ENCODE data around the gene POC1B.

Gene POC1B

GRCh38 chr12:89384807-89385206, 141.0 kb downstream of the POC1B start:
- Histone ChIP-seq H3K36me3 (ENCODE audit: insufficient read depth, low read depth, low read length) (no peaks in the 10 kb centered on the region), H3K27me3 (ENCODE audit: insufficient read depth, low read length) (no peaks in the 10 kb centered on the region), H3K27ac (ENCODE audit: low read length) (no peak overlapping the region), H3K9ac (ENCODE audit: low read depth, low read length) (peak overlapping the region; percentile 36; the same call in 1 of the 2 replicates), H3K9me3 (ENCODE audit: insufficient read depth, low read depth, low read length) (no peaks in the 10 kb centered on the region), H3K4me3 (ENCODE audit: low read length) (no peak overlapping the region; the same call in 1 of the 2 replicates), H3K4me1 (ENCODE audit: insufficient read depth, low read length) (peaks cover 30% of the 10 kb centered on the region)

- Histone ChIP-seq H3K27me3 (ENCODE audit: insufficient read depth, low read length) (no peaks in the 10 kb centered on the region), H3K9me3 (ENCODE audit: insufficient read depth, low read depth, low read length) (no peaks in the 10 kb centered on the region), H3K4me1 (ENCODE audit: insufficient read depth, low read length) (peaks cover 30% of the 10 kb centered on the region), H3K9ac (ENCODE audit: low read depth, low read length) (peak overlapping the region; percentile 36; the same call in 1 of the 2 replicates), H3K27ac (ENCODE audit: low read length) (peak overlapping the region; percentile 18), H3K4me3 (ENCODE audit: low read length) (no peak overlapping the region; the same call in 1 of the 2 replicates), H3K36me3 (ENCODE audit: insufficient read depth, low read depth, low read length) (no peaks in the 10 kb centered on the region)
Measured at GRCh38 chr12:89384050-89384758, 141.6 kb downstream of the POC1B start.

- H3K9me3 ChIP-seq (ENCODE audit: insufficient read depth, low read depth, low read length) = no peaks in the 10 kb centered on the region
- H3K4me1 ChIP-seq (ENCODE audit: insufficient read depth, low read length) = peaks cover 30% of the 10 kb centered on the region
- no peaks in the 10 kb centered on the region for H3K36me3 ChIP-seq (ENCODE audit: insufficient read depth, low read depth, low read length)
- H3K9ac ChIP-seq (ENCODE audit: low read depth, low read length) = no peak overlapping the region
- H3K27me3 ChIP-seq (ENCODE audit: insufficient read depth, low read length) = no peaks in the 10 kb centered on the region
- H3K4me3 ChIP-seq (ENCODE audit: low read length) = no peak overlapping the region
- H3K27ac ChIP-seq (ENCODE audit: low read length) = no peak overlapping the region
Measured at GRCh38 chr12:89383235-89384049, 142.4 kb downstream of the POC1B start.

- Histone ChIP-seq H3K4me1 (ENCODE audit: insufficient read depth, low read length) (peaks cover 30% of the 10 kb centered on the region), H3K27me3 (ENCODE audit: insufficient read depth, low read length) (no peaks in the 10 kb centered on the region)
Measured at GRCh38 chr12:89382328-89382727, 143.5 kb downstream of the POC1B start.

GRCh38 chr12:89379839-89380467, 145.9 kb downstream of the POC1B start:
- Histone ChIP-seq H3K4me1 (ENCODE audit: insufficient read depth, low read length) (peaks cover 21% of the 10 kb centered on the region), H3K27me3 (ENCODE audit: insufficient read depth, low read length) (no peaks in the 10 kb centered on the region), H3K27ac (ENCODE audit: low read length) (no peak overlapping the region), H3K9me3 (ENCODE audit: insufficient read depth, low read depth, low read length) (no peaks in the 10 kb centered on the region), H3K36me3 (ENCODE audit: insufficient read depth, low read depth, low read length) (no peaks in the 10 kb centered on the region), H3K9ac (ENCODE audit: low read depth, low read length) (no peak overlapping the region), H3K4me3 (ENCODE audit: low read length) (no peak overlapping the region)

More at GRCh38 chr12:89382328-89382727, 143.5 kb downstream of the POC1B start:
- Histone ChIP-seq H3K36me3 (ENCODE audit: insufficient read depth, low read depth, low read length) (no peaks in the 10 kb centered on the region), H3K9me3 (ENCODE audit: insufficient read depth, low read depth, low read length) (no peaks in the 10 kb centered on the region), H3K9ac (ENCODE audit: low read depth, low read length) (no peak overlapping the region), H3K27ac (ENCODE audit: low read length) (no peak overlapping the region), H3K4me3 (ENCODE audit: low read length) (no peak overlapping the region)

GRCh38 chr12:89379148-89379838, 146.6 kb downstream of the POC1B start:
- Histone ChIP-seq H3K27me3 (ENCODE audit: insufficient read depth, low read length) (no peaks in the 10 kb centered on the region), H3K27ac (ENCODE audit: low read length) (no peak overlapping the region), H3K4me1 (ENCODE audit: insufficient read depth, low read length) (peaks cover 15% of the 10 kb centered on the region; the same call in 1 of the 2 replicates), H3K4me3 (ENCODE audit: low read length) (no peak overlapping the region), H3K9me3 (ENCODE audit: insufficient read depth, low read depth, low read length) (no peaks in the 10 kb centered on the region), H3K9ac (ENCODE audit: low read depth, low read length) (no peak overlapping the region), H3K36me3 (ENCODE audit: insufficient read depth, low read depth, low read length) (no peaks in the 10 kb centered on the region)

- H3K4me3 ChIP-seq (ENCODE audit: low read length) = no peak overlapping the region
- peaks cover 18% of the 10 kb centered on the region; the same call in 1 of the 2 replicates for H3K4me1 ChIP-seq (ENCODE audit: insufficient read depth, low read length)
- no peaks in the 10 kb centered on the region for H3K27me3 ChIP-seq (ENCODE audit: insufficient read depth, low read length)
- no peaks in the 10 kb centered on the region for H3K36me3 ChIP-seq (ENCODE audit: insufficient read depth, low read depth, low read length)
- H3K9ac ChIP-seq (ENCODE audit: low read depth, low read length) = no peak overlapping the region
- no peak overlapping the region for H3K27ac ChIP-seq (ENCODE audit: low read length)
- H3K9me3 ChIP-seq (ENCODE audit: insufficient read depth, low read depth, low read length) = no peaks in the 10 kb centered on the region
Measured at GRCh38 chr12:89376844-89377243, 149.0 kb downstream of the POC1B start.

GRCh38 chr12:89376202-89376529, 149.7 kb downstream of the POC1B start:
- no peaks in the 10 kb centered on the region for H3K27me3 ChIP-seq (ENCODE audit: insufficient read depth, low read length)
- H3K9me3 ChIP-seq (ENCODE audit: insufficient read depth, low read depth, low read length) = no peaks in the 10 kb centered on the region
- H3K4me1 ChIP-seq (ENCODE audit: insufficient read depth, low read length) = peaks cover 18% of the 10 kb centered on the region; the same call in 1 of the 2 replicates
- no peak overlapping the region for H3K9ac ChIP-seq (ENCODE audit: low read depth, low read length)
- H3K27ac ChIP-seq (ENCODE audit: low read length) = no peak overlapping the region
- no peak overlapping the region for H3K4me3 ChIP-seq (ENCODE audit: low read length)
- H3K36me3 ChIP-seq (ENCODE audit: insufficient read depth, low read depth, low read length) = no peaks in the 10 kb centered on the region

- no peak overlapping the region for H3K4me3 ChIP-seq (ENCODE audit: low read length)
- H3K27ac ChIP-seq (ENCODE audit: low read length) = no peak overlapping the region
- H3K27me3 ChIP-seq (ENCODE audit: insufficient read depth, low read length) = no peaks in the 10 kb centered on the region
- H3K9me3 ChIP-seq (ENCODE audit: insufficient read depth, low read depth, low read length) = no peaks in the 10 kb centered on the region
- no peaks in the 10 kb centered on the region for H3K36me3 ChIP-seq (ENCODE audit: insufficient read depth, low read depth, low read length)
- H3K4me1 ChIP-seq (ENCODE audit: insufficient read depth, low read length) = peaks cover 14% of the 10 kb centered on the region; the same call in 1 of the 2 replicates
- no peak overlapping the region for H3K9ac ChIP-seq (ENCODE audit: low read depth, low read length)
Measured at GRCh38 chr12:89373763-89374572, 151.9 kb downstream of the POC1B start.

GRCh38 chr12:89372584-89373370, 153.1 kb downstream of the POC1B start:
- H3K27me3 ChIP-seq (ENCODE audit: insufficient read depth, low read length) = no peaks in the 10 kb centered on the region
- H3K4me1 ChIP-seq (ENCODE audit: insufficient read depth, low read length) = peaks cover 14% of the 10 kb centered on the region; the same call in 1 of the 2 replicates
- H3K9ac ChIP-seq (ENCODE audit: low read depth, low read length) = no peak overlapping the region
- no peaks in the 10 kb centered on the region for H3K36me3 ChIP-seq (ENCODE audit: insufficient read depth, low read depth, low read length)
- no peak overlapping the region for H3K27ac ChIP-seq (ENCODE audit: low read length)
- no peaks in the 10 kb centered on the region for H3K9me3 ChIP-seq (ENCODE audit: insufficient read depth, low read depth, low read length)
- H3K4me3 ChIP-seq (ENCODE audit: low read length) = no peak overlapping the region
